Bronchial epithelial cell (primary cell): ENCODE measurements around the gene KIF3B. TPM values are rescaled to one million over a fixed set of nuclear protein-coding genes. Genes with fewer than 3 reads are reported as not detected.

Source experiments
- DNase-seq: peaks from one replicate; pipeline ENCODE4 v3.0.0-alpha.2; 2010; ENCODE audit warnings: low read depth
- FAIRE-seq: peaks from 2 replicates; lab custom pipeline; 2011; peaks lifted over from hg19 to GRCh38; lab: Jason Lieb, UNC
- H3K27me3 ChIP-seq: 2 replicates; pipeline ENCODE4 v1.5.1; 2011; ENCODE audit warnings: low read length; ENCODE audit not compliant: control insufficient read depth, insufficient read depth
- H3K36me3 ChIP-seq: 2 replicates; pipeline ENCODE4 v1.5.1; 2011; ENCODE audit warnings: low read length; ENCODE audit not compliant: control insufficient read depth, insufficient read depth
- H3K4me3 ChIP-seq: 2 replicates; pipeline ENCODE4 v1.5.1; 2011; ENCODE audit warnings: mild to moderate bottlenecking, low read depth, low read length, control low read depth
- total RNA-seq: library from RNA; depleted of rRNA; stranded (reverse); fragments of >200 nt; gene quantifications from 2 replicates; pipeline ENCODE4 v1.2.1, GENCODE V29; 2014
- TF ChIP-seq, protein P1 (sequence below): IDR thresholded peaks from 2 replicates; pipeline ENCODE4 v1.5.1; 2011; ENCODE audit warnings: mild to moderate bottlenecking, moderate library complexity, low read length, control low read depth, inconsistent platforms; ENCODE audit not compliant: insufficient read depth, severe bottlenecking

The KIF3B gene
- total RNA-seq, 1 donor from 2014 or later: 11.1 TPM

- Histone ChIP-seq H3K36me3 (no peaks in the 10 kb centered on the region), H3K4me3 (peak overlapping the region; percentile 72), H3K27me3 (no peaks in the 10 kb centered on the region)
- TF ChIP-seq, protein P1, sequence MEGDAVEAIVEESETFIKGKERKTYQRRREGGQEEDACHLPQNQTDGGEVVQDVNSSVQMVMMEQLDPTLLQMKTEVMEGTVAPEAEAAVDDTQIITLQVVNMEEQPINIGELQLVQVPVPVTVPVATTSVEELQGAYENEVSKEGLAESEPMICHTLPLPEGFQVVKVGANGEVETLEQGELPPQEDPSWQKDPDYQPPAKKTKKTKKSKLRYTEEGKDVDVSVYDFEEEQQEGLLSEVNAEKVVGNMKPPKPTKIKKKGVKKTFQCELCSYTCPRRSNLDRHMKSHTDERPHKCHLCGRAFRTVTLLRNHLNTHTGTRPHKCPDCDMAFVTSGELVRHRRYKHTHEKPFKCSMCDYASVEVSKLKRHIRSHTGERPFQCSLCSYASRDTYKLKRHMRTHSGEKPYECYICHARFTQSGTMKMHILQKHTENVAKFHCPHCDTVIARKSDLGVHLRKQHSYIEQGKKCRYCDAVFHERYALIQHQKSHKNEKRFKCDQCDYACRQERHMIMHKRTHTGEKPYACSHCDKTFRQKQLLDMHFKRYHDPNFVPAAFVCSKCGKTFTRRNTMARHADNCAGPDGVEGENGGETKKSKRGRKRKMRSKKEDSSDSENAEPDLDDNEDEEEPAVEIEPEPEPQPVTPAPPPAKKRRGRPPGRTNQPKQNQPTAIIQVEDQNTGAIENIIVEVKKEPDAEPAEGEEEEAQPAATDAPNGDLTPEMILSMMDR: no peak
- FAIRE-seq (no peak), DNase-seq (peak; percentile 35)
Observed at GRCh38 chr20:32359633-32360332, 82.3 kb downstream of the KIF3B start.

- TF ChIP-seq, protein P1: no peak
- FAIRE-seq (no peak), DNase-seq (no peak)
- Histone ChIP-seq H3K4me3 (no peak overlapping the region), H3K36me3 (no peaks in the 10 kb centered on the region), H3K27me3 (no peaks in the 10 kb centered on the region)
Observed at GRCh38 chr20:32360333-32360634, 82.8 kb downstream of the KIF3B start.

DNA sequence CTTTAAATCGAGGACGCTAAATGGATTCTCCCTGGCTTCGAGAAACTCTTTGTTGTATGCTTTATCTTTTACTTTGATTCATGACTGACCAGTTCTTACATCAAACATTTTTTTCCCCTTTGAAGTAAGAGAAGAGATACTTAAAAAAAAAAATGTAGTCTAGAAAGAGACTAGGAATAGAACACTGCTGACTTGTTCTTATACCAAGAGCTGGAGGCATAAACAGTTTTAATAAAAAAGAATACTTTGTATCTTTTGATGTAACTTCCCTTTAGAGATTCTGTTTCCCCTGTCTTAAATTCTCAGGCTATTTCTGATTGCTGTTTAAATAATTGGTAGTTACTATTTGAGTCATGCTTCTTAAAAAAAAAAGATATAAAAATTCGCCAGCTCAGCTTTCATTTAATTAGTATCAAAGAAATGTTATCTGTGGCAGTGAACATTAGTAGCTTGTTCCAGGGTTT is 85.5 kb downstream of the KIF3B start:
- DNase-seq: no peak
- Histone ChIP-seq H3K27me3 (no peaks in the 10 kb centered on the region), H3K4me3 (no peak overlapping the region), H3K36me3 (no peaks in the 10 kb centered on the region)
- no peak for FAIRE-seq
- TF ChIP-seq, protein P1: no peak

DNA sequence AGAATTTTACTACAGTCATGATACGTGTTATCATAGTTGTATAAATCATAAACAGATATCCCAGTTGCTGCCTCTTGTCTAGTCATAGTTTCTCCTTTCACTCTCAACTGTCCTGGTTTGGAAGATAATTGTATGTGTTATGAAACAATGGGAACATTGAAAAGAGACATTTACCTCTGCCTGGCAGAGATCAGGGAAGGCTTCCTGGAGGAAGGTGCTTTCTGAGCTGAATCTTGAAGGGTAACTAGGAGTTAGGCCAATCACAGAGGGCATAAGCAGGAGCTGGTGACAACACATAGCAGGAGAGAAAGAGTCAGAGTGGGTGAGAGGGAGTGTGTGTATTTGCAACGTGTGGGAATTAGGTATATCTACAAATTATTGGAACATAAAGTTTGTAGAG is 86.0 kb downstream of the KIF3B start:
- H3K4me3 ChIP-seq: no peak overlapping the region
- FAIRE-seq (no peak), DNase-seq (no peak)
- TF ChIP-seq, protein P1: no peak
- H3K27me3 ChIP-seq: no peaks in the 10 kb centered on the region
- no peaks in the 10 kb centered on the region for H3K36me3 ChIP-seq

- DNase-seq: no peak
Observed at GRCh38 chr20:32364554-32365208, 87.2 kb downstream of the KIF3B start.

More at GRCh38 chr20:32364554-32365208, 87.2 kb downstream of the KIF3B start:
- Histone ChIP-seq H3K36me3 (peaks cover 2% of the 10 kb centered on the region), H3K4me3 (no peak overlapping the region), H3K27me3 (no peaks in the 10 kb centered on the region)
- TF ChIP-seq, protein P1: no peak
- no peak for FAIRE-seq
